ENCODE measurements around the gene FGF11. TPM values are rescaled to one million over a fixed set of nuclear protein-coding genes. Genes with fewer than 3 reads are reported as not detected.

The FGF11 gene
- total RNA-seq, 1 donor from 2014 or later: 1.1 TPM

- H3K9me3 ChIP-seq: no peaks in the 10 kb centered on the region
- no peaks in the 10 kb centered on the region for H3K36me3 ChIP-seq
- H3K27me3 ChIP-seq: no peaks in the 10 kb centered on the region
- TF ChIP-seq CTCF (IDR thresholded peaks at IDR 0.05): no peak
- no peak for DNase-seq
- no peak overlapping the region for H3K27ac ChIP-seq
- no peak for ATAC-seq
- no peaks in the 10 kb centered on the region for H3K4me1 ChIP-seq
- no peak overlapping the region for H3K4me3 ChIP-seq
- intact Hi-C loops (cut with DNase I): no loop called here
These were observed 23.0 kb upstream of the FGF11 start for GRCh38 chr17:7416323-7416722.

DNA sequence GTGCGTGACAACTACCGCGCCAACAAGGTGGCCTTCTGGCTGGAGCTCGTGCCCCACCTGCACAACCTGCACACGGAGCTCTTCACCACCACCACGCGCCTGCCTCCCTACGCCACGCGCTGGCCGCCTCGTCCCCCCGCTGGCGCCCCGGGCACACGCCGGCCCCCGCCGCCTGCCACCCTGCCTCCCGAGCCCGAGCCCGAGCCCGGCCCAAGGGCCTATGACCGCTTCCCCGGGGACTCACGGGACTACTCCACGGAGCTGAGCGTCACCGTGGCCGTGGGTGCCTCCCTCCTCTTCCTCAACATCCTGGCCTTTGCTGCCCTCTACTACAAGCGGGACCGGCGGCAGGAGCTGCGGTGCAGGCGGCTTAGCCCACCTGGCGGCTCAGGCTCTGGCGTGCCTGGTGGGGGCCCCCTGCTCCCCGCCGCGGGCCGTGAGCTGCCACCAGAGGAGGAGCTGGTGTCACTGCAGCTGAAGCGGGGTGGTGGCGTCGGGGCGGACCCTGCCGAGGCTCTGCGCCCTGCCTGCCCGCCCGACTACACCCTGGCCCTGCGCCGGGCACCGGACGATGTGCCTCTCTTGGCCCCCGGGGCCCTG lies 22.2 kb upstream of the FGF11 start:
- Histone ChIP-seq H3K9me3 (no peaks in the 10 kb centered on the region), H3K27ac (no peak overlapping the region), H3K36me3 (no peaks in the 10 kb centered on the region), H3K4me1 (no peaks in the 10 kb centered on the region), H3K4me3 (no peak overlapping the region), H3K27me3 (no peaks in the 10 kb centered on the region)
- no peak for DNase-seq
- ATAC-seq: no peak
- no peak for TF ChIP-seq CTCF (IDR thresholded peaks at IDR 0.05)
- intact Hi-C loops (cut with DNase I): no loop called here

DNA sequence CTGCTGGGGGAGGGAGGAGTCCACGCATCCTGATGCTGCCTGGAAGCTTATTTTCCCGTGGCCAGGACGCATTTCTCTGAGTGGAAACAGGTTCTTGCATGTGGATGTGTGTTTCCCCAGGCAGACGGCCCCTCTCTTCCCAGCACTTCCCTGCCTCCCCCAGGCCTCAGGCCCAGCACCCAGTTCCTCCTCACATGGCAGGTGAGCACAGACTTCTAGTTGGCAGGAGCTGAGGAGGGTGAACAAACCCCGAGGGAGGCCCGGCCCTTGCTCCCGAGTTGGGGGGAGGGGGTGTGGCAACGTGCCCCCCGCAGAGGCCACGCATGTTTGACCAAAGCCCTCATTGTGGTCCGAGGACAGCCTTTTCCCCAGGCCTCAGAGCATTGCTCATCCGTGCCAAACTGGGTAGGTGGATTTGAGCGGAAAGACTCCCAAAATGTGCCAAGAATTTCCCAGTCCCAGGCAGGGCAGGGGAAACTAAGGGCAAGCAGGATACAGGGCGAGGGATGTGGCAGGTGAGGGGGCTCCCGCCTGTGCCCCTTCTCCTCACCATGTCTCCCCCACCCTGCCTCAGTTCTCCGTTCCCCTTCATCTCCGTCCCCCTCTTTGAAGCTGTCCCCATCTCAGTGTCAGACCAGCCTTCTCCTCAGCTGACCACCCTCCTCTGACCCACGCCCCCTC lies 20.7 kb upstream of the FGF11 start:
- Histone ChIP-seq H3K27ac (no peak overlapping the region), H3K36me3 (no peaks in the 10 kb centered on the region), H3K27me3 (no peaks in the 10 kb centered on the region), H3K4me1 (no peaks in the 10 kb centered on the region), H3K4me3 (no peak overlapping the region), H3K9me3 (no peaks in the 10 kb centered on the region)
- intact Hi-C loops (cut with DNase I): no loop called here
- DNase-seq (no peak), ATAC-seq (no peak)
- no peak for TF ChIP-seq CTCF (IDR thresholded peaks at IDR 0.05)

GRCh38 chr17:7419819-7420610 lies 19.3 kb upstream of the FGF11 start, which contains the start of gene SPEM1:
Gene SPEM1, plus strand, starts transcription at chr17:7420324. Its CDS starts 61 bp downstream, at chr17:7420385.
- Histone ChIP-seq H3K4me3 (no peak within 1 kb of the TSS), H3K36me3 (no peaks in the 10 kb centered on the region), H3K27ac (no peak within 1 kb of the TSS), H3K9me3 (no peaks in the 10 kb centered on the region), H3K4me1 (no peaks in the 10 kb centered on the region), H3K27me3 (no peaks in the 10 kb centered on the region)
- intact Hi-C loops (cut with DNase I): no loop called here
- TF ChIP-seq CTCF (IDR thresholded peaks at IDR 0.05): no peak
- DNase-seq (no peak), ATAC-seq (no peak)

GRCh38 chr17:7421186-7421585 lies 18.1 kb upstream of the FGF11 start:
- H3K36me3 ChIP-seq: no peaks in the 10 kb centered on the region
- no peaks in the 10 kb centered on the region for H3K27me3 ChIP-seq
- H3K9me3 ChIP-seq: no peaks in the 10 kb centered on the region
- TF ChIP-seq CTCF (IDR thresholded peaks at IDR 0.05): no peak
- ATAC-seq (no peak), DNase-seq (no peak)
- H3K4me3 ChIP-seq: no peak overlapping the region
- H3K4me1 ChIP-seq: no peaks in the 10 kb centered on the region
- H3K27ac ChIP-seq: no peak overlapping the region
- intact Hi-C loops (cut with DNase I): no loop called here

Data from upper lobe of right lung (tissue), 1 donor.